GM12875 (cell line): Measurements from ENCODE around the gene ABCC1.

ENCODE experiments used
- H3K4me3 ChIP-seq: one replicate; pipeline ENCODE4 v1.5.1; 2011; ENCODE audit warnings: low read depth, low read length, control low read depth
- TF ChIP-seq, protein P1 (sequence below): IDR thresholded peaks from 2 replicates; pipeline ENCODE4 v1.5.1; 2011; ENCODE audit warnings: low read depth, mild to moderate bottlenecking, control low read depth, inconsistent platforms, low read length, moderate library complexity, borderline replicate concordance; ENCODE audit not compliant: insufficient read depth

Gene ABCC1

DNA sequence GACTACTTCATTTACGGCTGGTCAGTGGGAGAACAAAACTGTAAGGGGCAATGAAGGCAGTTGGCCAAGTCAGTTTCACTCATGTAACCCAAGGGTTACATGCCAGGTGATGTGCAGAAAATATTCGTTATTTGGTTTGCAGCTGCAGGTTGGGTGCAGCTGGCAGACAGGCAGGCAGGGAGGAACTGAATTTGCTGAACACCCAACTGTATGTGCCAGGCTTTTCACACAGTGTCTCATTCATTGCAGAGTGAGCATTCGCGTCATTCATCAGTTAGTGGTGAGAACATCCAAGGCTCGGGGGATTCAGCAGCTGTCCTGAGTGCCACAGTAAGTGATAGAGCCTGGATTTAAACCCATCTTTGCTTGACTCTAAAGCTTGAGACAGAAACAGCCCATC is 214.2 kb downstream of the ABCC1 start:
- TF ChIP-seq, protein P1, sequence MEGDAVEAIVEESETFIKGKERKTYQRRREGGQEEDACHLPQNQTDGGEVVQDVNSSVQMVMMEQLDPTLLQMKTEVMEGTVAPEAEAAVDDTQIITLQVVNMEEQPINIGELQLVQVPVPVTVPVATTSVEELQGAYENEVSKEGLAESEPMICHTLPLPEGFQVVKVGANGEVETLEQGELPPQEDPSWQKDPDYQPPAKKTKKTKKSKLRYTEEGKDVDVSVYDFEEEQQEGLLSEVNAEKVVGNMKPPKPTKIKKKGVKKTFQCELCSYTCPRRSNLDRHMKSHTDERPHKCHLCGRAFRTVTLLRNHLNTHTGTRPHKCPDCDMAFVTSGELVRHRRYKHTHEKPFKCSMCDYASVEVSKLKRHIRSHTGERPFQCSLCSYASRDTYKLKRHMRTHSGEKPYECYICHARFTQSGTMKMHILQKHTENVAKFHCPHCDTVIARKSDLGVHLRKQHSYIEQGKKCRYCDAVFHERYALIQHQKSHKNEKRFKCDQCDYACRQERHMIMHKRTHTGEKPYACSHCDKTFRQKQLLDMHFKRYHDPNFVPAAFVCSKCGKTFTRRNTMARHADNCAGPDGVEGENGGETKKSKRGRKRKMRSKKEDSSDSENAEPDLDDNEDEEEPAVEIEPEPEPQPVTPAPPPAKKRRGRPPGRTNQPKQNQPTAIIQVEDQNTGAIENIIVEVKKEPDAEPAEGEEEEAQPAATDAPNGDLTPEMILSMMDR, result no peak
- H3K4me3 ChIP-seq, result no peak overlapping the region

DNA sequence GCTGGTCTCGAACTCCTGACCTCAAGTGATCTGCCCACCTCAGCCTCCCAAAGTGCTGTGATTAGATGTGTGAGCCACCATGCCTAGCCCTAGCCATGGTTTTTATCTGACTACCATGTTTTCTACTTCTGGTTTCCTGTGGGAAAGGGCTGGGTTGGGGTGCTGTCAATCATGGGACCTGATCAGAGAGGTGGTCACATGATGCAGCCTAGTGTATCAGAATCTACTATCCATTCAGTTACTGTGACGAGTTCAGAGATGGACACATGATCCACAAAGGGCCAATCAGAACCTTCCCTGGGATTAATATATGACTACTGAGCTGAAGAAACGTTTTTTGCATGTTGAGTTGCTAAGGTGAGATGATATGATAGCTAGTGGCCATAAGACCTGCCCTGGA is 214.8 kb downstream of the ABCC1 start:
- TF ChIP-seq, protein P1, result no peak
- no peak overlapping the region for H3K4me3 ChIP-seq

DNA sequence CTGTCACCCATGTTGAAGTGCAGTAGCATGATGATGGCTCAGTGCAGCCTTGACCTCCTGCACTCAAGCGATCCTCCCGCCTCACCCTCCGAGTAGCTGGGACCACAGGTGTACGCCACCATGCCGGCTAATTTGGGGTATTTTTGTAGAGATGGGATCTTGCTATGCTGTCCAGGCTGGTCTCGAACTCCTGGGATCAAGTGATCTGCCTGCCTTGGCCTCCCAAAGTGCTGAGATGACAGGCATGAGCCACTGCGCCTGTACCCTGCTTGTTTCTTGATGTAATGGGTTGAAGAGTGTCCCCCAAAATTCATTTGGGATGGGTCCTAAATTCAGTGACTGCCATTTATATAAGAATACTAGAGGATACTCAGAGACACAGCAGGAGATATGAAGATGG is 216.7 kb downstream of the ABCC1 start:
- H3K4me3 ChIP-seq, result no peak overlapping the region
- TF ChIP-seq, protein P1, result no peak

DNA sequence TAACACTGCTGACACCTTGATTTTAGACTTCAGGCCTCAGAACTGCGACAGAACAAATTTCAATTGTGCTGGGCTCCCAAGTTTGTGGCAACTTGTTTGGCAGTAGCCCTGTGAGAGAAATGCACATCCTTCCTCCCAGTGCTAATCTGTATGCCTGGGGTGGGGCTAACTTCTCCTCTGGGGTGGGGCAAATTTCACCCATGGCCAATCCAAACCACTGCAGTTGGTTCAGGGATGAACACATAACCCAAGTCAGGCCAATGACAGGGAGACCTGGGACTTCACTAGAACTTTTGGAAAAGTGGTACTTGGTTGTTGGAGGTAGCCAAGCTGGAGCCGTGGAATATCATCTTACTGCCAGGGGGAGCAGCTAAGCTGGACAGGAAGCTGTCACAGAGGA is 217.5 kb downstream of the ABCC1 start:
- TF ChIP-seq, protein P1, result no peak
- H3K4me3 ChIP-seq, result no peak overlapping the region

DNA sequence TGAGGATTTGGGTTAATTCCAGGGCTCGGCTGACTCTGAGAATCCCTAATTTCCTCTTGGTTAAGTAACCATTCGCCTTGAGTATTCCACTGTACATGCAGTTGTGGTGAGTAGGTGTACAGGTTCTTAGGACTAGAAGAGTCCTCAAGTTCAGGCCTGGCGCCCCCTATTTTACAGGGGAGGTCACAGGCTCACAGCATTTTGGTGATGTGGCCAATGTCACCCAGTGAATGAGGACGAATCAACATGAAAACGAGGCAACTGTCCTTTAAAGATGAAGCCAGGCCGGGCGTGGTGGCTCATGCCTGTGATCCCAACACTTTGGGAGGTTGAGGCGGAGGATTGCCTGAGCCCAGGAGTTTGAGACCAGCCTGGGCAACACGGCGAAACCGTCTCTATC is 218.5 kb downstream of the ABCC1 start:
- TF ChIP-seq, protein P1, result no peak
- H3K4me3 ChIP-seq, result no peak overlapping the region

DNA sequence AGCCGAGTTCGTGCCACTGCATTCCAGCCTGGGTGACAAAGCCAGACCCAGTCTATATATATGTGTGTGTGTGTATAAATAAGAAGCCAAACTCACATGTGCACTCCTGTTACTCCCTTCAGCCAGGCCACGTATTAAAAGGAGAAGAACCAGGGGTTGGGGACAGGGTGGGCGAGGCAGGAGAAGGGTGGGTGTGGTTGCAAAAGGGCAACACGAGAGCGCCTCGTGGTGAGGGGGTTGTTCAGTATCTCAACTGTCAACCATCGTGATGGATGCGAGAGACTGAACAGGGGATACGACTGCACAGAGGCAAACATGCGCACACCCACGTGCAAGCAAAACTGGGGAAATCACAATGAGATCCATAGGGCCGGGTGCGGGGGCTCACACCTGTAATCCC is 219.0 kb downstream of the ABCC1 start:
- no peak overlapping the region for H3K4me3 ChIP-seq
- TF ChIP-seq, protein P1, result no peak

DNA sequence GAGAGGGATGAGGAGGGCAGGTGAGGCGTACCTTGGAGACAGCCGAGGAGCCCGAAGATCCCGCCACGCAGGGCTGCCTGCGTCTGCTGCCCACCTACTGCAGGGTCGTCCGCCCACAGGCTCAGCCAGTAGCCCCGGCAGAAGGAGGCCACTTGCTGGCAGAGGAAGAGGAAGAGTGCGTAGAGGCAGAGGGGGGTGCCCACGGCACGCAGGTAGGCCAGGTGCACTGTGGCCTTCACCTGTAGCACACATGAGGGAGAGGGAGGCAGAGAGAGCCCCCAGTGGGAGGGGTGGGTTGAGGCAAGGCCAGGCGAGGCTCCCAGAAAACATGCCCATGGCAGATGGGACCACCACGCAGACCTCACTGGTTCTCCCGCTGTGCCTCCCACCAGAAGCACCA is 220.2 kb downstream of the ABCC1 start:
- no peak overlapping the region for H3K4me3 ChIP-seq
- TF ChIP-seq, protein P1, result no peak
